ENCODE measurements around the gene ERICH3. TPM values are rescaled to one million over a fixed set of nuclear protein-coding genes. Genes with fewer than 3 reads are reported as not detected.

ERICH3 gene
- total RNA-seq, 4 donors from 2014 or later: 0.13 TPM; not detected in 3

- 66 to 86% methylated on average over 1 to 4 of the region's 4 CpGs for WGBS, 2 donors (ENCODE audit: low coverage in 1 of 2)
- TF ChIP-seq EP300 (IDR thresholded peaks at IDR 0.05): no peak
- no peak for TF ChIP-seq POLR2AphosphoS5 (IDR thresholded peaks at IDR 0.05)
- TF ChIP-seq, protein P1, sequence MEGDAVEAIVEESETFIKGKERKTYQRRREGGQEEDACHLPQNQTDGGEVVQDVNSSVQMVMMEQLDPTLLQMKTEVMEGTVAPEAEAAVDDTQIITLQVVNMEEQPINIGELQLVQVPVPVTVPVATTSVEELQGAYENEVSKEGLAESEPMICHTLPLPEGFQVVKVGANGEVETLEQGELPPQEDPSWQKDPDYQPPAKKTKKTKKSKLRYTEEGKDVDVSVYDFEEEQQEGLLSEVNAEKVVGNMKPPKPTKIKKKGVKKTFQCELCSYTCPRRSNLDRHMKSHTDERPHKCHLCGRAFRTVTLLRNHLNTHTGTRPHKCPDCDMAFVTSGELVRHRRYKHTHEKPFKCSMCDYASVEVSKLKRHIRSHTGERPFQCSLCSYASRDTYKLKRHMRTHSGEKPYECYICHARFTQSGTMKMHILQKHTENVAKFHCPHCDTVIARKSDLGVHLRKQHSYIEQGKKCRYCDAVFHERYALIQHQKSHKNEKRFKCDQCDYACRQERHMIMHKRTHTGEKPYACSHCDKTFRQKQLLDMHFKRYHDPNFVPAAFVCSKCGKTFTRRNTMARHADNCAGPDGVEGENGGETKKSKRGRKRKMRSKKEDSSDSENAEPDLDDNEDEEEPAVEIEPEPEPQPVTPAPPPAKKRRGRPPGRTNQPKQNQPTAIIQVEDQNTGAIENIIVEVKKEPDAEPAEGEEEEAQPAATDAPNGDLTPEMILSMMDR (IDR thresholded peaks at IDR 0.05): no peak
- TF ChIP-seq POLR2A (IDR thresholded peaks at IDR 0.05): no peak
Observed at GRCh38 chr1:74548961-74549750, 124.4 kb downstream of the ERICH3 start.

DNA sequence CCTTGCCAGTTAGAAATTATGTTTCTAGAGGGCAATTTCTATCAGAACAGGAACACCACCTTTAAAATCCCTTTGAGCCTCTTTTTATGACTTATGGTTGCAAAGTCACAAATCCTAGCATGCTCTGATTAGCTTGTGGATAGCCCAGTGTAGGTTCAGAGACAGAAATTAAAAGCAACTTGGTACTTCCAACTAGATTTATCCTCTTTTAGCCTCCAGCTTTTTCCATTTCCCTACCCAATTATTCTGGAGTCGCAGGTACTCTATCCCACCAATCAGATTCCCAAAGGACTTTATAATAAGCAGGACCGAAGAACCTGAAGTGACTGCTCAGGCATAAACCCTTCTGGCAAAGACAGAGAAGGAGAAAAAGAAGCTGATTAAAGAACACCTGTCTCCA, 127.8 kb downstream of the ERICH3 start:
- H3K36me3 ChIP-seq: no peaks in the 10 kb centered on the region
- H3K4me3 ChIP-seq: no peak overlapping the region
- no peak for ATAC-seq
- no peak overlapping the region for H3K27ac ChIP-seq
- 95 to 100% methylated on average over 2 of the region's 2 CpGs for WGBS, 2 donors (ENCODE audit: low coverage in 1 of 2)
- TF ChIP-seq POLR2AphosphoS5 (IDR thresholded peaks at IDR 0.05): no peak
- no peak for TF ChIP-seq EP300 (IDR thresholded peaks at IDR 0.05)
- no peak for TF ChIP-seq POLR2A (IDR thresholded peaks at IDR 0.05)
- TF ChIP-seq, protein P1 (IDR thresholded peaks at IDR 0.05): no peak
- no peaks in the 10 kb centered on the region for H3K27me3 ChIP-seq
- no peaks in the 10 kb centered on the region for H3K4me1 ChIP-seq
- H3K9me3 ChIP-seq: no peaks in the 10 kb centered on the region

More at GRCh38 chr1:74548961-74549750, 124.4 kb downstream of the ERICH3 start:
- Histone ChIP-seq H3K27me3 (no peaks in the 10 kb centered on the region), H3K9me3 (no peaks in the 10 kb centered on the region), H3K4me3 (no peak overlapping the region), H3K36me3 (no peaks in the 10 kb centered on the region), H3K27ac (no peak overlapping the region), H3K4me1 (no peaks in the 10 kb centered on the region)
- ATAC-seq: no peak

DNA sequence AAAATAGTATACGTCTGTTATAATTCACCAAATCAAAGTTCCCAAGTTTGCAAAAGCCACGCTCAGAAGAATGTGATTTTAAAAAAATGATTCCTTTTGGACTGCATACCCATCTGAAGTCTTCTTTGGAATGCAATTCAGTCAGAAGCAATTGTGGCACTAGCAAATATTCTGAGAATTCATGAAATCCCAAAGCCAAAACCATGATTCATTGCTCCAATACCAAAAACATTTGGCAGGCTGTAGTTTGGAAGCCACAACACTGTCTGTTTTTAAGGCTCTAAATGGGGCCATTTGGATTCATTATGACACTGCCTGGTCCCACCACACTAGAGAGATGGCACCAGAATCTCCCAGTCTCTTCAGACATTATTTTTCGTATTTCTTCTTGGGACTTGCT, 139.4 kb downstream of the ERICH3 start:
- Histone ChIP-seq H3K4me3 (no peak overlapping the region), H3K4me1 (no peaks in the 10 kb centered on the region), H3K27ac (no peak overlapping the region), H3K27me3 (no peaks in the 10 kb centered on the region), H3K36me3 (no peaks in the 10 kb centered on the region), H3K9me3 (no peaks in the 10 kb centered on the region)
- 73 to 87% methylated on average over 3 of the region's 3 CpGs for WGBS, 2 donors (ENCODE audit: low coverage in 1 of 2)
- TF ChIP-seq POLR2AphosphoS5 (IDR thresholded peaks at IDR 0.05): no peak
- no peak for TF ChIP-seq POLR2A (IDR thresholded peaks at IDR 0.05)
- no peak for TF ChIP-seq EP300 (IDR thresholded peaks at IDR 0.05)
- TF ChIP-seq, protein P1 (IDR thresholded peaks at IDR 0.05): no peak
- no peak for ATAC-seq

- Histone ChIP-seq H3K4me1 (no peaks in the 10 kb centered on the region), H3K4me3 (no peak overlapping the region), H3K27me3 (no peaks in the 10 kb centered on the region), H3K9me3 (no peaks in the 10 kb centered on the region), H3K27ac (no peak overlapping the region), H3K36me3 (no peaks in the 10 kb centered on the region)
- TF ChIP-seq, protein P1 (IDR thresholded peaks at IDR 0.05): no peak
- TF ChIP-seq POLR2AphosphoS5 (IDR thresholded peaks at IDR 0.05): no peak
- 78 to 100% methylated on average over 1 of the region's 1 CpG for WGBS, 2 donors (ENCODE audit: low coverage in 1 of 2)
- ATAC-seq: no peak
Observed at GRCh38 chr1:74531796-74532195, 141.8 kb downstream of the ERICH3 start.

DNA sequence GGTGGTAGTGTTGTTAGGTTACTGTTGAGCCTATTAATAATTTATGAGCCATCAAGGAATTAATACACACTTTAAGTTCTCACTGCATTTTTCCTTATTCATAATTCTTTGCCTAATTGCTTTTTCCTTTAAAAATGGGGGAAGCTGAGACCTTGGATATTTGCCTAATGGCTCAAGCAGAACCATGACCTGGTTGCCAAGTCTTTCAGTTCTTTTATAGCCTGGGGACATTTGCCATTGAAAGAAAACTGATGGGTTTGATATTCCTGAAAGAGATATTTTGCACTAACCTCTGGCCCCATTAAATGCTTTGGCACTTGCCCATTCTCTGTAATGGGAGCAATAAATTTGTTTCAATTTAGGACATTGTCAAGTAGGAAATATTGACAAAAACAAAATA, 142.7 kb downstream of the ERICH3 start:
- no peak for ATAC-seq
- Histone ChIP-seq H3K4me1 (no peaks in the 10 kb centered on the region), H3K27ac (no peak overlapping the region), H3K36me3 (no peaks in the 10 kb centered on the region), H3K4me3 (no peak overlapping the region), H3K27me3 (no peaks in the 10 kb centered on the region), H3K9me3 (no peaks in the 10 kb centered on the region)
- TF ChIP-seq, protein P1 (IDR thresholded peaks at IDR 0.05): no peak
- no peak for TF ChIP-seq POLR2A (IDR thresholded peaks at IDR 0.05)
- TF ChIP-seq POLR2AphosphoS5 (IDR thresholded peaks at IDR 0.05): no peak
- TF ChIP-seq EP300 (IDR thresholded peaks at IDR 0.05): no peak
